SK-N-MC (cell line): Measurements from ENCODE around the gene STARD4.

Experiments used
- EZH2 ChIP-seq: fragments of 200-600 bp; sonication (generic); IDR thresholded peaks from one replicate; pipeline ENCODE4 v1.6.1; 2017; ENCODE audit warnings: antibody characterized with exemption
- POLR2AphosphoS5 ChIP-seq: IDR thresholded peaks from 2 replicates; pipeline ENCODE4 v1.6.1; 2012; ENCODE audit warnings: mild to moderate bottlenecking, low read depth, low read length, borderline replicate concordance

- no peak for TF ChIP-seq POLR2AphosphoS5
- TF ChIP-seq EZH2, result no peak
Measured at GRCh38 chr5:111559680-111560079, 47.3 kb upstream of the STARD4 start.
